CMK (cell line): ENCODE results near the gene HMGN2.

Experiments used
- DNase-seq: peaks from one replicate; pipeline ENCODE4 v3.0.0-alpha.2; 2010; ENCODE audit warnings: low read depth

HMGN2 gene

GRCh38 chr1:26472320-26472900 lies at the start of gene HMGN2:
TSS of gene HMGN2 (plus strand) at chr1:26472440. CDS start at chr1:26472613, 173 bp downstream.
- DNase-seq, result peak; percentile 92

GRCh38 chr1:26429721-26430120 lies 42.5 kb upstream of the HMGN2 start:
- DNase-seq, result no peak

GRCh38 chr1:26431979-26432695 lies 40.1 kb upstream of the HMGN2 start, which contains the start of gene DHDDS:
TSS of gene DHDDS (plus strand) at chr1:26432321. CDS start at chr1:26432946, 625 bp downstream.
- peak; percentile 98 for DNase-seq

GRCh38 chr1:26432793-26433192 lies 39.4 kb upstream of the HMGN2 start:
- DNase-seq, result no peak

- DNase-seq, result no peak
Measured at GRCh38 chr1:26434161-26434752, 38.0 kb upstream of the HMGN2 start.

GRCh38 chr1:26438041-26438440 lies 34.2 kb upstream of the HMGN2 start:
- no peak for DNase-seq

- no peak for DNase-seq
Measured at GRCh38 chr1:26440259-26440658, 32.0 kb upstream of the HMGN2 start.

- DNase-seq, result no peak
Measured at GRCh38 chr1:26449868-26450267, 22.4 kb upstream of the HMGN2 start.

GRCh38 chr1:26450908-26451307 lies 21.3 kb upstream of the HMGN2 start:
- no peak for DNase-seq

- no peak for DNase-seq
Measured at GRCh38 chr1:26452459-26453183, 19.6 kb upstream of the HMGN2 start.

- DNase-seq, result no peak
Measured at GRCh38 chr1:26459148-26459547, 13.1 kb upstream of the HMGN2 start.

- no peak for DNase-seq
Measured at GRCh38 chr1:26459573-26460031, 12.6 kb upstream of the HMGN2 start.

- DNase-seq, result no peak
Measured at GRCh38 chr1:26468911-26469310, 3.3 kb upstream of the HMGN2 start.

- no peak for DNase-seq
Measured at GRCh38 chr1:26469558-26469957, 2.7 kb upstream of the HMGN2 start.

GRCh38 chr1:26470878-26471497 lies 1.3 kb upstream of the HMGN2 start:
- no peak for DNase-seq

GRCh38 chr1:26471498-26472319 lies 531 bp upstream of the HMGN2 start:
- peak; percentile 79 for DNase-seq

GRCh38 chr1:26472901-26473845 lies 933 bp downstream of the HMGN2 start:
- peak; percentile 80 for DNase-seq

- DNase-seq, result no peak
Measured at GRCh38 chr1:26474818-26475217, 2.6 kb downstream of the HMGN2 start.

GRCh38 chr1:26475989-26476388 lies 3.7 kb downstream of the HMGN2 start:
- no peak for DNase-seq

GRCh38 chr1:26476958-26477357 lies 4.7 kb downstream of the HMGN2 start:
- no peak for DNase-seq
